ENCODE results near the gene YTHDF1.

DNA sequence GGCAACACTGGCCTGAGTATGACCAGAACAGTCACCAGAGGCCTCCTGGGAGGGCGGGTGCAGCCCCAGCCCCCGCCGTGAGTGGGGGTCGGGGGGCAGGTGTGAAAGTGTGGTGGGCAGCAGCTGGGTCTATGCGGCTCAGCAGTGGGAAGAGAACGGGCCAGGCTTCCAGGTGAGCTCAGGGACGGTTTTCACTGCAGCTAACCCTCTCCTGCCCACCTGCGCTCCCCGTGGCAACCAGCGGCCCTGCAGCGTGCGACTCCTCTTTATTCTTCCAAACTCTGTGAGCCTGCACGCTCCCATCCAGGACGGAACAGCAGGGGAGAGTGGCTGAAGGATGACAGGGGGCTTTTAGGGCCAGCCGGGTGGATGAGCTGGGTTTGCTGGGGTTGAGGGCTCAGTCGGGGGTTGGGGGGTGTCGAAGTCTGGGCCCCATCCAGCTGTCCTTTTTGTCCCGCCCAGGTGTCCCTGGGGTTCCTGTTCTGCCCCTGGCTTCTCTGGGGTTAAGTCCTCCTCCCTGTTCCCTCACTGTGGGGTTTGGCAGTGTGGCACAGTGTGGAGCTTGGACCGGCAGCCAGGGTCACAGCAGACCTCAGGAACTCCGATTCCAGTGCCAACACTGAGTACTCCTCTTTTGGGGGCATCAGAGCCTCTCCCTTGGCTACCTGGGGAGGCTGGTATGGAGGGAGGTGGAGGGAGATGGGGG is 18.9 kb upstream of the YTHDF1 start:
- TF ChIP-seq, protein P1, sequence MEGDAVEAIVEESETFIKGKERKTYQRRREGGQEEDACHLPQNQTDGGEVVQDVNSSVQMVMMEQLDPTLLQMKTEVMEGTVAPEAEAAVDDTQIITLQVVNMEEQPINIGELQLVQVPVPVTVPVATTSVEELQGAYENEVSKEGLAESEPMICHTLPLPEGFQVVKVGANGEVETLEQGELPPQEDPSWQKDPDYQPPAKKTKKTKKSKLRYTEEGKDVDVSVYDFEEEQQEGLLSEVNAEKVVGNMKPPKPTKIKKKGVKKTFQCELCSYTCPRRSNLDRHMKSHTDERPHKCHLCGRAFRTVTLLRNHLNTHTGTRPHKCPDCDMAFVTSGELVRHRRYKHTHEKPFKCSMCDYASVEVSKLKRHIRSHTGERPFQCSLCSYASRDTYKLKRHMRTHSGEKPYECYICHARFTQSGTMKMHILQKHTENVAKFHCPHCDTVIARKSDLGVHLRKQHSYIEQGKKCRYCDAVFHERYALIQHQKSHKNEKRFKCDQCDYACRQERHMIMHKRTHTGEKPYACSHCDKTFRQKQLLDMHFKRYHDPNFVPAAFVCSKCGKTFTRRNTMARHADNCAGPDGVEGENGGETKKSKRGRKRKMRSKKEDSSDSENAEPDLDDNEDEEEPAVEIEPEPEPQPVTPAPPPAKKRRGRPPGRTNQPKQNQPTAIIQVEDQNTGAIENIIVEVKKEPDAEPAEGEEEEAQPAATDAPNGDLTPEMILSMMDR (IDR thresholded peaks at IDR 0.05) = peak in 1 of 6 experiments; percentile 17
- no peak for TF ChIP-seq POLR2A (IDR thresholded peaks at IDR 0.05)
- TF ChIP-seq EP300 (IDR thresholded peaks at IDR 0.05) = no peak
- TF ChIP-seq POLR2AphosphoS5 (IDR thresholded peaks at IDR 0.05) = no peak

Measured in upper lobe of left lung (tissue), 4 donors.